GM21723 (cell line): ENCODE measurements around the gene REG1A.

Experiments used
- ATAC-seq: cut with Tn5 transposase; IDR thresholded peaks from one replicate; pipeline ENCODE4 v1.9.1; 2021; ENCODE audit warnings: mild to moderate bottlenecking, moderate library complexity; ENCODE audit not compliant: unreplicated experiment

The REG1A gene

GRCh38 chr2:79124907-79125720 is 4.8 kb downstream of the REG1A start:
- ATAC-seq: no peak

GRCh38 chr2:79125721-79125985 is 5.4 kb downstream of the REG1A start:
- ATAC-seq: no peak

- no peak for ATAC-seq
Observed at GRCh38 chr2:79128406-79128805, 8.1 kb downstream of the REG1A start.

- ATAC-seq: no peak
Observed at GRCh38 chr2:79129260-79129659, 9.0 kb downstream of the REG1A start.

GRCh38 chr2:79129804-79130203 is 9.5 kb downstream of the REG1A start:
- ATAC-seq: no peak

- ATAC-seq: no peak
Observed at GRCh38 chr2:79131687-79132086, 11.4 kb downstream of the REG1A start.

GRCh38 chr2:79138385-79138784 is 18.1 kb downstream of the REG1A start:
- ATAC-seq: no peak

- ATAC-seq: no peak
Observed at GRCh38 chr2:79139423-79139822, 19.1 kb downstream of the REG1A start.

GRCh38 chr2:79155826-79156476 is 35.7 kb downstream of the REG1A start:
- no peak for ATAC-seq

GRCh38 chr2:79159030-79159429 is 38.7 kb downstream of the REG1A start:
- ATAC-seq: no peak

- ATAC-seq: no peak
Observed at GRCh38 chr2:79159653-79160052, 39.4 kb downstream of the REG1A start, which contains the start of gene REG3A. TSS of gene REG3A (minus strand) at chr2:79159753. CDS start at chr2:79159405, 348 bp downstream.

GRCh38 chr2:79162132-79162531 is 41.8 kb downstream of the REG1A start:
- no peak for ATAC-seq

GRCh38 chr2:79162801-79163200 is 42.5 kb downstream of the REG1A start:
- no peak for ATAC-seq

- ATAC-seq: no peak
Observed at GRCh38 chr2:79171348-79171958, 51.2 kb downstream of the REG1A start.
